Measurements from ENCODE around the gene XYLT1. TPM values are rescaled to one million over a fixed set of nuclear protein-coding genes. Genes with fewer than 3 reads are reported as not detected.
A peak's percentile ranks its signal among the peaks of the same experiment; 100 is the strongest.

XYLT1 gene
- total RNA-seq, 1 experiment from 2014 or later = 14.5 TPM

DNA sequence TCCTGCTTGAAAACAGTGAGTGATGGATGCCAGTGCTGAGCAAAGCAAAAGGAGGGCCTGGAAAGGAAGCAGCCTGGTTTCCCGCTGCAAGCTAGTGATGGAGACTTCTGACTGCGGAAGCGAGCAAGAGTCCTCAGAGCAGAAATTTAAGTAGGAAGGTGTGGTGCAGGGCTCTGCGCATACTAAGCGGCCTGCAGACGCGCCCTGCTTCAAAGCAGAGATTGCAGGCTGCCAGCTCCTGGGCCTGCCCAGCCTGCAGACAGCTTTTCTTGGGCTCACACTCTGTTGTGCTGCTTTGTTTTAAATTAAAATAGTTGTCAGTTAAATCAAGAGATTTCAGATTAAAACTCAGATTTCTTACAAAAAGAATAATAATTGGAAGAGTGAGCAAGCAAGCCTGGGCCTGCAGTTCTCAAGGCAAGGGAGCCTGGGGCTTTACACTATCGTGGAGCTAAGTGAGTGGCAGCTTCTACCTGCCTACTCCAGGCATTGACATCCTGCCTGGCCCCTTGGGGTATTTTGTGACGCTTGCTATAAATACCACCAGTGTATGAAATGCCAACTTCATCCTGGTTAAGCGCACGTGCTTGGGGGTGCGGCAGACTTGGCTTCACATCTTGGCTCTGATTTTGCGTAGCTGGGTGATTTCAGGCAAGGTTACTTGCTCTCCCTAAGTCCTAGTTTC is 237.3 kb downstream of the XYLT1 start:
- Histone ChIP-seq H3K14ac (ENCODE audit: insufficient read depth, low read length) (no peak overlapping the region), H3K79me1 (ENCODE audit: insufficient read depth, low read depth, low read length, poor library complexity, severe bottlenecking) (no peaks in the 10 kb centered on the region), H3K23me2 (ENCODE audit: insufficient read length, low read depth, low read length, poor library complexity, severe bottlenecking) (no peaks in the 10 kb centered on the region), H4K8ac (replicated peaks; ENCODE audit: insufficient read length, low read depth, low read length) (no peak overlapping the region), H2BK120ac (ENCODE audit: low read depth, low read length, poor library complexity, severe bottlenecking) (no peak overlapping the region), H3K9ac (ENCODE audit: extremely low read depth, insufficient read length, low read length) (no peak overlapping the region), H2AK5ac (ENCODE audit: insufficient read length, low read length) (no peak overlapping the region), H2BK12ac (ENCODE audit: insufficient read length, low read depth, low read length) (no peak overlapping the region), H2BK5ac (ENCODE audit: insufficient read length, low read length) (no peak overlapping the region), H4K20me1 (ENCODE audit: control insufficient read depth, insufficient read depth, insufficient read length) (no peaks in the 10 kb centered on the region), H4K5ac (ENCODE audit: insufficient read length, low read depth, low read length) (no peak overlapping the region), H4K91ac (ENCODE audit: insufficient read length, low read depth, low read length) (no peak overlapping the region), H2BK15ac (ENCODE audit: low read depth, low read length) (no peak overlapping the region), H3K4me1 (ENCODE audit: insufficient read depth, low read length) (no peaks in the 10 kb centered on the region), H3K18ac (ENCODE audit: insufficient read length, low read depth, low read length) (no peak overlapping the region), H2AFZ (ENCODE audit: low read length) (no peak overlapping the region), H3K27ac (ENCODE audit: insufficient read length, low read depth, low read length) (no peak overlapping the region), H3K4ac (ENCODE audit: low read depth, low read length) (no peak overlapping the region), H3K27me3 (ENCODE audit: insufficient read depth, low read length) (no peaks in the 10 kb centered on the region), H3K9me3 (ENCODE audit: control insufficient read depth, low read depth, low read length) (no peaks in the 10 kb centered on the region), H2BK20ac (ENCODE audit: low read depth, low read length, poor library complexity, severe bottlenecking) (no peak overlapping the region), H3K79me2 (ENCODE audit: insufficient read depth, low read length) (no peaks in the 10 kb centered on the region; the same call in 1 of the 2 replicates), H3K23ac (ENCODE audit: insufficient read length, low read depth, low read length) (no peak overlapping the region), H3K56ac (ENCODE audit: insufficient read length, low read depth, low read length) (no peak overlapping the region), H3T11ph (ENCODE audit: low read length) (no peak overlapping the region), H3K4me2 (ENCODE audit: insufficient read depth, insufficient read length, low read length) (no peak overlapping the region)
- Mint-ChIP-seq H3K4me1 (0 out of 4 replicates have a peak, but pooled peaks cover 0 to 2% of the 10 kb centered on the region in 2 experiments), H3K36me3 (ENCODE audit: insufficient read depth in 1 of 3, low read depth in 3 of 3) (peaks cover 0 to 2% (median 0%) of the 10 kb centered on the region in 3 experiments; a peak in 2 of 7 replicates), H3K27ac (peak overlapping the region in 2 of 3 experiments; percentile 3 to 88; a peak in 3 of 7 replicates), H3K4me3 (no peak overlapping the region), H3K9me3 (no peaks in the 10 kb centered on the region; a peak in 1 of 5 replicates), H3K27me3 (ENCODE audit: low read depth) (no peaks in the 10 kb centered on the region)
- DNase-seq = no peak
- TF ChIP-seq, protein P1, sequence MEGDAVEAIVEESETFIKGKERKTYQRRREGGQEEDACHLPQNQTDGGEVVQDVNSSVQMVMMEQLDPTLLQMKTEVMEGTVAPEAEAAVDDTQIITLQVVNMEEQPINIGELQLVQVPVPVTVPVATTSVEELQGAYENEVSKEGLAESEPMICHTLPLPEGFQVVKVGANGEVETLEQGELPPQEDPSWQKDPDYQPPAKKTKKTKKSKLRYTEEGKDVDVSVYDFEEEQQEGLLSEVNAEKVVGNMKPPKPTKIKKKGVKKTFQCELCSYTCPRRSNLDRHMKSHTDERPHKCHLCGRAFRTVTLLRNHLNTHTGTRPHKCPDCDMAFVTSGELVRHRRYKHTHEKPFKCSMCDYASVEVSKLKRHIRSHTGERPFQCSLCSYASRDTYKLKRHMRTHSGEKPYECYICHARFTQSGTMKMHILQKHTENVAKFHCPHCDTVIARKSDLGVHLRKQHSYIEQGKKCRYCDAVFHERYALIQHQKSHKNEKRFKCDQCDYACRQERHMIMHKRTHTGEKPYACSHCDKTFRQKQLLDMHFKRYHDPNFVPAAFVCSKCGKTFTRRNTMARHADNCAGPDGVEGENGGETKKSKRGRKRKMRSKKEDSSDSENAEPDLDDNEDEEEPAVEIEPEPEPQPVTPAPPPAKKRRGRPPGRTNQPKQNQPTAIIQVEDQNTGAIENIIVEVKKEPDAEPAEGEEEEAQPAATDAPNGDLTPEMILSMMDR (conservative IDR thresholded peaks at IDR 0.05) = no peak
- WGBS (ENCODE audit: extremely low coverage, insufficient read length, low lambda C conversion rate) = no CpG with 5 or more reads among the region's 13 CpGs

Data from H9 (cell line).